ENCODE measurements around the gene SCRT2.
"Not testable (repeated sequence)": the region's sequence is repeated elsewhere in the genome, so short reads cannot be mapped to it uniquely, and the experiment has no call there.

The SCRT2 gene

DNA sequence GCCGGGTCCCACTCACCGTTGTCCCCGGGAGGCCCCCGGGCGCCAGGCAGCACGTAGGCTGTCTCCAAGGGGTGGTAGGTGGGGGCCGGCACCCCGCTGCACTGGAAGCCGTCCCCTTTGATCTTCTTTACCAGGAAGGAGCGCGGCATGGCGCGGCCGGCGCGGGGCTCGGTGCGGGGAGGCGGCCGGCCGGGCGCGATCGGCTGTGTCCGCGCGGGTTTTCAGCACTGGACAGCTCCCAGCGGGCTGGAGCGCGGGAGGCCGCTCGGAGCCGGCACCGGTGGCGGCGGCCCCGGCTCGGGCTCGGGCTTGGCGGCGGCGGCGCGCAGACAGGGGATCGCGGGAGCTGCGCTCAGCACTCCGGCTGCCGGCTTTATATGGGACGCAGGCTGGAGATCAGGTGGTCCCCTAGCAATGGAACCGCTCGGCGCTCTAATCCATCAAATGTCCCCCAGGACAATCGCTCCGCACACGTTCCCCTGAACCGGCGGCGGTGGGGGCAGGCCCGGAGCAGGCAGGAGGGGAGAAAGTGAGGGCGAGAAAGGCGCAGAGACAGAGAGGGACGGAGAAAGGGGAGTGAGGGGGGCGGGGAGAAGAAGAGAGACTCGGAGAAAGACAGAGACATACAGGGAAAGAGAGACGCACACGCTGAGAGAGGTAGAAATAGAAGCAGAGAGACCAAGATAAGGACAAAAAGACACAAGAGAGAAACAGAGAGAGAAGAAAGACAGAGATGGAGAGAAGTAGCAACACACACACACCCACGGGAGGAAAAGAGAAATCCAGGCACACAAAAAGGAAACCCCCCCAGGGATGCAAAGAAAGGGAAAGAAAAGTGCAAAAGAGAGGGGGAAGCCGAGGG lies at the start of gene SCRT2:
SCRT2 (minus strand) TSS at position 350 of the 862 bp plus-strand sequence; CDS start at position 149, 201 bp downstream.
- DNase-seq (ENCODE audit: low read depth in 3 of 3), result peak; percentile 22 to 60 (median 29)

- DNase-seq (ENCODE audit: low read depth in 3 of 3), result not testable (repeated sequence)
These were observed 49.2 kb upstream of the SCRT2 start for GRCh38 chr20:724797-725196.

- no peak for DNase-seq (ENCODE audit: low read depth in 3 of 3)
These were observed 48.2 kb upstream of the SCRT2 start for GRCh38 chr20:723756-724155.

DNA sequence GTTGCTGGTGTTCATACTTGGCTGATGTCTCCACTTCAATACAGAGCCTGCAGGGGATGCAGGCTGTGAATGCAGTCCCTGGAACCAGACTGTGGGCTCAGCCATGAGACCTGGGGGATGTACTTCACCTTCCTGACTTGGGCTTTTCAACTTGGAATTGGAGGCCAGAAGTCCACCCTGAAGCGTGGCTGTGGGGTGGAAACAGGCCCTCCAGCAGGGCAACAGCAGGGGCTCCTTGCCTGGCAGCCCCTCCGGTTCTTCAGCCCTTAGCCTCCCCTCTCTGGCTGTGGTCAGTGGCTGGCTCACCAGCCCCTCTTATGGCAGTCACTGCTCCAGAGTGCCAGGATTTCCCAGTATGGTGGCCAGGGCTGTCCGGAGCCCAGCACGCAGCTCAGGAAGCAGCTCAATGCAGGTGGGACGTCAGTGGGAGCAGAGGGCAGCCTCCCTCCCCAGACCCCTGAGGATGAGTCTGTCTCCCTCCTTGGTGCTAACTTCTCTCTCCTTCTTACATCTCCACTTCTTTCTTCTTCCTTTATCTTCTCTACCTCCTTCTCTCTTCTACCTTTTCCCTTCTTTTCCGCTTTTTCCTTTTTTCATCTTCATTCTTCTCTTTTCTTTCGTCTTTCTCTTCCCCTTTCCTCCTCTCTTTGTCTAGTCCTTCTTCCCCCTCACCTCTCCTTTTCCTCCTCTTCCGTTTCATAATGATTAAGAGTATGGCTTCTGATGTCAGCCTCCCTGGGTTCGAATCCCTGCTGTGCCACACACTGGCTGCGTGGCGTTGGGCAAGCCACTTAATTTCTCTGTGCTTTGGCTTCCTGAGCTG lies 47.4 kb upstream of the SCRT2 start:
- no peak for DNase-seq (ENCODE audit: low read depth in 3 of 3)

GRCh38 chr20:721876-722275 lies 46.3 kb upstream of the SCRT2 start:
- no peak for DNase-seq (ENCODE audit: low read depth in 3 of 3)

- no peak for DNase-seq (ENCODE audit: low read depth in 3 of 3)
These were observed 44.2 kb upstream of the SCRT2 start for GRCh38 chr20:719816-720215.

- no peak for DNase-seq (ENCODE audit: low read depth in 3 of 3)
These were observed 43.5 kb upstream of the SCRT2 start for GRCh38 chr20:719068-719467.

DNA sequence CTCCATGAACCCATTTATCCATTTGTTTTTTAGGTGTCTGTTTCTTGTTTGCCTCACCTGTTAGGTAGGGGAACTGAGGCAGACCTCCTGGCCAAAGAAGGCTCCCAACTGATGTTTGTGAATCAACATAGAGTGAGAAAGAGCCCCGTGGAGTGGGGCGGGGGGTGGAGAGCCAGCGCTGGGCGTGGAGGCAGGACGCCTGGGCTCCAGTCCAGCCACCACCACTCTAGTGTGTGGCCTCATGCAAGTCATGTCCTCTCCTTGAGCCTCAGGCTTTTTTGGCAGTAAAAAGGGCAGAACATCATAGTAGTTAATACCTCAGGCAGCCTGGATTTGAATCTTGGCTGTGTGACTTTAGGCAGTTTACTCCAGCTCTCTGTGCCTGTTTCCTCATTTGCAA lies 42.2 kb upstream of the SCRT2 start:
- no peak for DNase-seq (ENCODE audit: low read depth in 3 of 3)

DNA sequence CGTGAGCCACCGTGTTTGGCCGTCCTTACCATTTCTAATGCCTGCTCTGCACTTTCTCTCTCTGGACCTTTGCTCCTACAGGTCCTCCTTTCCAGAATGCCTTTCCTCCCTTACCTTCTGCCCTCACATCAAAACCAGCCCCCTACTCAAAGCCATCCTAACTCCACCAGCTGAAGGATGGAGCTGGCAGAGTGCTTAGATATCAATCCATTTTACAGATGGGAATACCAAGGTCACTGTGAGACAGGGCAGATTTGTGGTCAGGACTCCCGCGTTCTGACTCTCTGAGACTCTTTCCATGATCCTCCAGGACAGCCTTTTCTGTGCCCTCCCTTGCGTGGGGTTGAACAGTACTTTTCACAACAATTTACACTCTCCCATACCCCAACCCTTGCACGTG lies 41.7 kb upstream of the SCRT2 start:
- no peak for DNase-seq (ENCODE audit: low read depth in 3 of 3)

GRCh38 chr20:714453-714852 lies 38.9 kb upstream of the SCRT2 start:
- no peak for DNase-seq (ENCODE audit: low read depth in 3 of 3)

GRCh38 chr20:711576-711975 lies 36.0 kb upstream of the SCRT2 start:
- no peak for DNase-seq (ENCODE audit: low read depth in 3 of 3)

- no peak for DNase-seq (ENCODE audit: low read depth in 3 of 3)
These were observed 35.3 kb upstream of the SCRT2 start for GRCh38 chr20:710780-711450.

DNA sequence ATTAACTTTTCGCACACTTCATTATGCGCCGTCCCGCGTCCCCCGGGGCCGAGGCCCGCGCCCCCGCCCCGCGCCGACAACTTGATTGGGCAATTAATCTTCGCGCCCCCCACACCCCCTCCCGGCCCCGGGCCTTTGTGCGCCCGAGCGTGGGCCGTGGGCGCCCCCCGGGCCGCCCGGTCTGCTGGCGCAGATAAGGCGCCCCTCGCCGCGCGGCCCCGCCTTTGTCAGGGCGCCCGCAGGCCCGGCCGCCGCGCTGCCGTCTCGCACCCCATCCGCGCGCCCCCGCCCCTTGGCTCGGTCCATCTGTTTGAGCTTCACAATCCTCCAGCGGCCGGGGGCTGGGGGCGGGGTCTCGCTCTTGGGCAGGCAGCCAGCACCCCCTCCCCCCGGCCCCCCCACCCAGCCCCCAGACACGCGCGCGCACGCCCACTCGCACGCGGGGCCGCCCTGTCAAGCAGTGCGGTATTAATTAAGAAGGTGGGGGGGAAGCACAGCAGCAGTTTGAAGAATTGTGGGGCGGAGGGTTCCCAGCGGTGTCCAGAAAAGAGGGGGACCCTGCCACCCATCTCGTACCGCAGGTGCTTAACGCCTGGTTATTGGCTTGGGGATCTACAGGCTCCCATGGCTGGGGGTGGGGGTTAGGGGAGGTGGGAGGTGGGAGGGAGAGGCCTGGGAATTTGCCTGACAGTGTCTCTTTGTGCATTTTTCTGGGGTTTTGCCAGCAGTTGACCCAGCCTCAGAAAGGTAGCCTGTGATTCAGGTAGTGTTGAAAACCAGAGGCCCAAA lies 34.6 kb upstream of the SCRT2 start:
- DNase-seq (ENCODE audit: low read depth in 3 of 3), result no peak

DNA sequence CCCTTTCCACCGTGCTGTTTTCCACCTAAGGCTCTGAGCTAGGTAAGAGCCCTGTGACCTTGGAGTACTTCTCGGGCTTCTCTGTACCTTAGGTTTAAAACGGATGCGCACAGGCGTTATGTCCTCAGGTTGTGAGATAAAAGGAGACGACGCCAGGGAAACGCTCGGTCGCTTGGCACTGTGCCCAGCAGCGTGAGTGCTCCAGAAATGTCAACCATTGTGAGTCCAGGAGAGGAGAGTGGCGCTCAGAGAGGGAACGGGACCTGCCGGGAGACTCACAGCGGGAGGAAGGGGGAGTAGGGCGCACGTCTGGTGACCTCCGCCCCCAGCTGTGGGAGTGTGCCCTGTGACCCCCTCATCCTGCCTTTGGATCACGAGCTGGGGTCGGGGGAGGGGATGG lies 33.8 kb upstream of the SCRT2 start:
- DNase-seq (ENCODE audit: low read depth in 3 of 3), result no peak

- no peak for DNase-seq (ENCODE audit: low read depth in 3 of 3)
These were observed 33.4 kb upstream of the SCRT2 start for GRCh38 chr20:708956-709355.

DNA sequence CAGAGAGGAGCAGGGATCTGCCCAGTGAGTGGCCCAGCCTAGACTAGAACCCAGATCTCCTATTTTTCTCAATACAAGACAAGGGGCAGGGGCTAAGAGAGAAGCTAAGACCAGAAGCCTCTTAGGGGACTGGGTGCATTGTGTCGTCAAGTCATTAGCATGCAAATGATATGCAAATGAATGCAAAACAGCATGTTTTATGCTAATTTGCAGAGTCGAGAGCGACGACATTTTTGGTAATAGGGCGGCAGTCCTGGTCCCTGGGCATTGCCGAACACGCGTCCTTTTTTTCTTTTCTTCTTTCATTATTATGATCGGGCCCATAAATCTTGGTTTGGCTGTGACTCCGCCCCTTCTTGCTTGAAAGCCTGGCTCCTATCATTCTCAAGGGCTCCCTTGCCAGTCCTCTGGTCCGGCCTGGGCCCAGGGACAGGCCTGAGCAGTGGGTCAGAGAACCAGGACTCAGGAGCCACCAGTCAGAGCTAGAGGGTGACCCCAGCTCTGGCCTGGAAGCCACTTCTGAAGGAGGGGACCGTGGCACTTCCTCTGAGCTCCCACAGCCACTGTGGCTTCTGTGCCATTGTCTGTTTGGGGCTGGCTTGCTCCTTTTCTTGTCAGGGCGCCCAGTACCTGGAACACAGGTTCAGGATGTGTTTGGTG lies 32.0 kb upstream of the SCRT2 start:
- no peak for DNase-seq (ENCODE audit: low read depth in 3 of 3)

DNA sequence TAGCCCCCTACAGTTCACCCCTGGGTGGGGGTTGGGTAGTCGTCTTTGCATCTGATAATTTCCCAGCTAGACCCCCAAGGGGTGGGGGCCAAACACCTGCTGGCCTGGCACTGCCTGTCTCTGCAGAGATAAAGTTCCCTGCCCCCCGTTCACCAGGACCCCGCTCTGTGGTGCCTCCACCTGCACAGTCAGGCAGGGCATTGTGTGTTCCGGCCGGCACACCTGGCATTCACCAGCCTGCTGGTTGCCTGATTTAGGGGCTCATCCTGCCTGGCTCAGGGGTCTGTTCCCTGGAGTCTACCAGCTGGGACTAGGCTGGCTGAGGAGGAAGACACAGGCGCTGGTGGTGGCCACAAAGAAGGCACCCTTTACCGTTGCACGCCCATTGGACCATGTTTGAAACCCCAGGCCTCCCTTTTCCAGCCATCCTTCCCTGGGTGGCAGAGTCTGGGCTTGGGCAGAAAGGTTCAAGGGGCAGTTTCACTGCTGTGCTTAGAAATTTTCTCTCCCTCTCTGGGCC lies 30.8 kb upstream of the SCRT2 start:
- no peak for DNase-seq (ENCODE audit: low read depth in 3 of 3)

DNA sequence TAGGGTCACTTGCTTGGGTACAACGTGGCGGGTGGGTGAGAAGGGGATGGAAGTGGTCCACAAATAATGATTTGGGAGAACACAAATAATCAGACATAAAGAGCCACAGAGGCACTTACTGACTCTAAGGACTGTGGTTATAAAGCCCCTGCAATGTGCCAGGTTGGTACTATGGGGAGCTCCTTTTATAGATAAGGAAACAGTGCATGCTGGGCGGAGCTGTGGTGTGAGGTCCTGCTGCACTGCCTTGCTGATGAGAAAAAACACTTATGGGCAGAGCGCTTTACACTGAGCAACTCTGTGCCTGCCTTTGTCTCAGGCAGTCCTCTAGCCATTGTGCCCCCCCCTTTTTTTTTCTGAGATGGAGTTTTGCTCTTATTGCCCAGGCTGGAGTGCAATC lies 29.1 kb upstream of the SCRT2 start:
- no peak for DNase-seq (ENCODE audit: low read depth in 3 of 3)

GRCh38 chr20:703426-703825 lies 27.8 kb upstream of the SCRT2 start:
- no peak for DNase-seq (ENCODE audit: low read depth in 3 of 3)

DNA sequence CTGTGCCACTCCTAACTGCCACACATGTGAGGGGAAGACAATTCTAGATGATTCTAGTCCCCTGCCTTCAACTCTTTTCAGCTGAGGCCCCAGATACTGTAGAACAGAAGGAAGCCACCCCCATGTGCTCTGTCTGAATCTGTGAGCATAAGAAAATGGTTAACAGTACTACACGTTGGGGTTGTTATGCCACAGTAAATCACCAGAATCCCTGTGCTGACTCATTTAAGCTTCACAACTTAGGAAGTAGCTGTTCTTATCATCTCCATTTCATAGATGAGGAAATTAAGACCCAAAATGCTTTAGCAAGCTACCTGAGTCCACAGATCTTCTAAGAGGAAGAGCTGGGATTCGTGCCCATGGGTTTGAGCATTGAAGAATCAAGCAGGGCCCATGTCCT lies 27.4 kb upstream of the SCRT2 start:
- no peak for DNase-seq (ENCODE audit: low read depth in 3 of 3)
